ENCODE data around the gene INTS2.
"Not testable (repeated sequence)": the region's sequence is repeated elsewhere in the genome, so short reads cannot be mapped to it uniquely, and the experiment has no call there.

The INTS2 gene

GRCh38 chr17:61863801-61864126, 64.0 kb downstream of the INTS2 start:
- no peak for DNase-seq (ENCODE audit: low read depth)
- TF ChIP-seq, protein P1, sequence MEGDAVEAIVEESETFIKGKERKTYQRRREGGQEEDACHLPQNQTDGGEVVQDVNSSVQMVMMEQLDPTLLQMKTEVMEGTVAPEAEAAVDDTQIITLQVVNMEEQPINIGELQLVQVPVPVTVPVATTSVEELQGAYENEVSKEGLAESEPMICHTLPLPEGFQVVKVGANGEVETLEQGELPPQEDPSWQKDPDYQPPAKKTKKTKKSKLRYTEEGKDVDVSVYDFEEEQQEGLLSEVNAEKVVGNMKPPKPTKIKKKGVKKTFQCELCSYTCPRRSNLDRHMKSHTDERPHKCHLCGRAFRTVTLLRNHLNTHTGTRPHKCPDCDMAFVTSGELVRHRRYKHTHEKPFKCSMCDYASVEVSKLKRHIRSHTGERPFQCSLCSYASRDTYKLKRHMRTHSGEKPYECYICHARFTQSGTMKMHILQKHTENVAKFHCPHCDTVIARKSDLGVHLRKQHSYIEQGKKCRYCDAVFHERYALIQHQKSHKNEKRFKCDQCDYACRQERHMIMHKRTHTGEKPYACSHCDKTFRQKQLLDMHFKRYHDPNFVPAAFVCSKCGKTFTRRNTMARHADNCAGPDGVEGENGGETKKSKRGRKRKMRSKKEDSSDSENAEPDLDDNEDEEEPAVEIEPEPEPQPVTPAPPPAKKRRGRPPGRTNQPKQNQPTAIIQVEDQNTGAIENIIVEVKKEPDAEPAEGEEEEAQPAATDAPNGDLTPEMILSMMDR (IDR thresholded peaks at IDR 0.05; ENCODE audit: low read depth, low read length, missing control alignments) = no peak
- H3K4me3 ChIP-seq (ENCODE audit: low read depth, low read length) = peak overlapping the region; percentile 62

DNA sequence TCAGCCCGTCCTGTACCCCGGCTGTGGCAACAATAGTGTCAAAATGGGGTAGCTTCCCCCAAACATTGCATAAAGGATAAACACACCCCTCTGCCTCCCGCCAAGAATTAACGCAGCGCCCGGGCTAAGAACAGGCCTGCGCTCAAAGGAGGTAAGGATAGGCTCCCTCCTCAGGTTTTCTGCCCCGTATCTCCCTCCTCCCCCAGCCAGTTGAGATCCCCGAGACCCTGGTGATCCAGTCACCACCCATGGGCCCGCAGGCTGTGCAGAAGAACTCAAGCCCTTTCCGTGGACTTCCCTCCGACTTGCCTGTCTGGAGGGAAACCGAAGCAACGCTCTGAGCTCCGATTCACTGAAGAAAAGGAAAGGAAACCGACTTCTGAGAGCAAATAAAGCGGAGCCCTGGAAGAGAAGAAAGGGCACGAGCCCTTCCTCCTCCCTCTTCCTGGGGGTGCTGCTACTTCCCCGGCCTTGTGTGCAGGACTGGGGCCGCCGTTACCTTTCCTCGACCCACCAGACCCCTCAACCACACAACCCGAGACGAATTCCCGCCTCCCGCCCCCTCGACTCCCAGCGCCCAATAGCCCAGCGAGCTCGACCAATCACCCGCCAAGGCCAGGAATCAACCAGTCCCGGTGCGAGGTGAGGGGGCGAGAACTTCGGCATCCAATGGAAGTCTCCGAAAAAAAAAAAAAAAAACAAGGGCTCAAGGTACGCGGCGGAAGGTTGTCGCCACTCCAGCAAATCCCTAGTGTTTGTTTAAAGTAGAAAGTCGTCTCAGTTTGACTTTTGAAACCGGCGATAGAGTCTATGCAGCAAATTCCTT, 64.6 kb downstream of the INTS2 start, which contains the start of gene BRIP1:
Gene BRIP1 (minus strand): TSS at position 554 of the 826 bp plus-strand sequence. CDS start 1,989 bp downstream, outside the sequence.
- TF ChIP-seq, protein P1 (IDR thresholded peaks at IDR 0.05; ENCODE audit: low read depth, low read length, missing control alignments) = no peak

DNA sequence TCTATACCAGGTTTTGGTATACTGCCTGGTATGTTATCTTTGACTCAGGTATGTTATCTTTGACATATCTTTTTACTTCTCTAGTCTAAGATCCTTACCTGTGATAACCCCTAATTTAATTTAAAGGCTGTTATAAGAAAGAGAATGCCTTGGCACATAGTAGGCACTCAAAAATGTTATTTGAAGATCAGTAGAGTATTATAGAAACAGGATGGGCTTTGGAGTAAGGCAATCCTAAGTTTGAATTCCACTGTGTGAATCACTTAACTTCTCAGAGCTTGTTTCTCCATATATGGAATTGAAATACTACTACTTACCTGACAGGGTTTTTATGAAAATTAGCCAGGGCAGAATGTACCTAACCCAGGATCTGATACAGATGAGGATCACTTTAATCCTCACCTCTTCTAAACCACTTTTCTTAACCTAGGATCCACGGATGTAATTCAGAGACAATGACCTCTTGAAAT, 65.6 kb downstream of the INTS2 start:
- H3K4me3 ChIP-seq (ENCODE audit: low read depth, low read length) = peak overlapping the region; percentile 62
- DNase-seq (ENCODE audit: low read depth) = no peak
- TF ChIP-seq, protein P1 (IDR thresholded peaks at IDR 0.05; ENCODE audit: low read depth, low read length, missing control alignments) = no peak

More for the DNA sequence above, 64.6 kb downstream of the INTS2 start, which contains the start of gene BRIP1:
- peak within 1 kb of the TSS; percentile 62 for H3K4me3 ChIP-seq (ENCODE audit: low read depth, low read length)
- DNase-seq (ENCODE audit: low read depth) = peak; percentile 85

DNA sequence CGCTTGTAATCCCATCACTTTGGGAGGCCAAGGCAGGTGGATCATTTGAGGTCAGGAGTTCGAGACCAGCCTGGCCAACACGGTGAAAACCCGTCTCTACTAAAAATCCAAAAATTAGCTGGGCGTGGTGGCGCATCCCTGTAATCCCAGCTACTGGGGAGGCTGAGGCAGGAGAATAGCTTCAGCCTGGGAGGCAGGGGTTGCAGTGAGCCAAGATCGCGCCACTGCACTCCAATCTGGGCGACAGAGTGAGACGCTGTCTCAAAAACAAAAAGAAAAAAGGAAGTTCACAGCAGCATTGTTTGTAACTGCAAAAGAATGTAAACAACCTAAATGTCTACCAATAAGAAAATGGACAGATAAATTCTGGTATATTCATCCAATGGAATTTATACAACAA, 67.4 kb downstream of the INTS2 start:
- not testable (repeated sequence) for H3K4me3 ChIP-seq (ENCODE audit: low read depth, low read length); DNase-seq (ENCODE audit: low read depth)

DNA sequence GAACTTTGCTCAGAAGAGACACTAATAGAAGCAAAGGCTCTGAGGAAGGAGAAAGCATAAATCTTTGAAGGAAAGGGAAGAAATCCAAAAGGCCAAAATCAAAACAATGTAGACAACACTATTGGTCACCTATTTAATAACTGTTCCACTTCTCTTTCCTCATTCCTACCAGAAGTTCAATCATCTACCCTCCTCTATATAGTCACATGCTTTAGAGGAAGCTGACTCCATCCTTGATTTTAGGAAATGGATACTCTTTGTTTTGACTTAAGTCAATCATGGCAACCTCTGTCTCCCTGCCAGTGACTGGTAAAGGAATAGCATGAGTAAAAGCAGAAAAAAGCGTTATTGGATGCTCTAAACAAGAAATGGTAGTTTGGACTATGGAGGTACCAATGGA, 71.7 kb downstream of the INTS2 start:
- TF ChIP-seq, protein P1 (IDR thresholded peaks at IDR 0.05; ENCODE audit: low read depth, low read length, missing control alignments) = no peak

DNA sequence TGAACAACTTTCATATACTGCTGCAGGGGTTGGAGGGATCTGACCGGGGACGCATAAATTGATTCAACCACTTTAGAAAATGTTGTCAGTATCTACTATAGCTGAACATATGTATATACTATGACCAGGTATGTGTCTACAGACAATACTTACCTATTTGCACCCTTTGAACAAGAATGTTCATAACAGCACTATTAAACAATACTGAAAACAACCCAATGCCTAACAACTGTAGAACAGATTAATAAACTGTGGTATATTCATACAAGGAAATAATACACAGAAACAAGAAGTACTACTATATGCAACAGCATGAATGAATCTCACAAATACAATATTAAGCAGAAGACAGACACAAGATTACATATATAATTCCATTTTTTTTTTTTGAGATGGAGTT, 74.9 kb downstream of the INTS2 start:
- H3K4me3 ChIP-seq (ENCODE audit: low read depth, low read length) = no peak overlapping the region
- TF ChIP-seq, protein P1 (IDR thresholded peaks at IDR 0.05; ENCODE audit: low read depth, low read length, missing control alignments) = no peak
- no peak for DNase-seq (ENCODE audit: low read depth)

More for the DNA sequence above, 71.7 kb downstream of the INTS2 start:
- DNase-seq (ENCODE audit: low read depth) = no peak
- no peak overlapping the region for H3K4me3 ChIP-seq (ENCODE audit: low read depth, low read length)

GRCh38 chr17:61849674-61850073, 78.1 kb downstream of the INTS2 start:
- TF ChIP-seq, protein P1 (IDR thresholded peaks at IDR 0.05; ENCODE audit: low read depth, low read length, missing control alignments) = no peak
- H3K4me3 ChIP-seq (ENCODE audit: low read depth, low read length) = no peak overlapping the region
- no peak for DNase-seq (ENCODE audit: low read depth)
